T-cell (primary cell): ENCODE data around the gene GFI1B. TPM values are rescaled to one million over a fixed set of nuclear protein-coding genes. Genes with fewer than 3 reads are reported as not detected.

Source experiments
- ATAC-seq, 4 experiments: fragments of 200-7000 bp in 3 of 4; fragments of 150-1000 bp in 1 of 4; cut with Tn5 transposase; replicated peaks in 1 of 4; 1 replicate in 3 of 4; 2 replicates in 1 of 4; pipeline ENCODE4 v1.10.0; 2021; ENCODE audit warnings: moderate library complexity in 3 of 4, mild to moderate bottlenecking in 2 of 4, moderate number of reproducible peaks in 1 of 4
- CTCF ChIA-PET, 2 donors: fragments of 300-600 bp; sonication (Branson Sonifier 250); formaldehyde crosslinking; loops; one replicate each; lab custom pipeline; 2022; ENCODE audit warnings: antibody characterized with exemption in 2 of 2; lab: Charles Lee
- POLR2A ChIA-PET, 2 donors: fragments of 300-600 bp; sonication (Branson Sonifier 250); formaldehyde crosslinking; loops; one replicate each; lab custom pipeline; 2022; ENCODE audit warnings: antibody characterized with exemption in 2 of 2; lab: Charles Lee
- DNase-seq, 35 experiments: peaks; one replicate each; pipeline versions ENCODE4 v3.0.0 to v3.0.0-alpha.2; 2013 to 2023
- H3K27ac ChIP-seq: one replicate; pipeline ENCODE4 v1.5.1; 2013; ENCODE audit warnings: low read length
- H3K27me3 ChIP-seq, 2 experiments: replicated peaks in 1 of 2; 1 replicate in 1 of 2; 2 replicates in 1 of 2; pipeline versions ENCODE4 v1.6.1 to v1.7.0; 2013; ENCODE audit warnings: low read length in 1 of 2, mixed read lengths in 1 of 2; ENCODE audit not compliant: control insufficient read depth in 2 of 2, insufficient read depth in 2 of 2; ENCODE audit errors: extremely low read depth in 1 of 2
- H3K36me3 ChIP-seq, 2 donors: 1 replicate in 1 of 2; 2 replicates in 1 of 2; pipeline versions ENCODE4 v1.6.1 to v1.7.0; 2013; ENCODE audit warnings: low read length in 1 of 2; ENCODE audit not compliant: control insufficient read depth in 2 of 2, insufficient read depth in 1 of 2; ENCODE audit errors: extremely low read depth in 1 of 2
- H3K4me1 ChIP-seq, 2 experiments: 1 replicate in 1 of 2; 2 replicates in 1 of 2; pipeline versions ENCODE4 v1.6.1 to v1.7.0; 2013; ENCODE audit warnings: low read length in 2 of 2, mixed read lengths in 1 of 2; ENCODE audit not compliant: insufficient read depth in 2 of 2, control insufficient read depth in 1 of 2; ENCODE audit errors: extremely low read depth in 1 of 2
- H3K4me3 ChIP-seq, 2 donors: 1 replicate in 1 of 2; 2 replicates in 1 of 2; pipeline versions ENCODE4 v1.5.1 to v1.7.0; 2013; ENCODE audit warnings: mild to moderate bottlenecking in 2 of 2, low read length in 1 of 2, moderate library complexity in 1 of 2; ENCODE audit not compliant: control insufficient read depth in 1 of 2; ENCODE audit errors: extremely low read depth in 1 of 2
- H3K9me3 ChIP-seq: 2 replicates; pipeline ENCODE4 v1.7.0; 2013
- H3K27ac Mint-ChIP-seq, 2 donors: one replicate each; pipeline ENCODE4 v1.8.0; 2020 to 2021; ENCODE audit warnings: mild to moderate bottlenecking in 2 of 2, mixed read lengths in 2 of 2
- H3K27me3 Mint-ChIP-seq, 2 donors: one replicate each; pipeline ENCODE4 v1.8.0; 2021 to 2022; ENCODE audit warnings: mixed read lengths in 2 of 2
- H3K36me3 Mint-ChIP-seq: one replicate; pipeline ENCODE4 v1.8.0; 2021; ENCODE audit warnings: mixed read lengths
- H3K4me1 Mint-ChIP-seq, 3 donors: one replicate each; pipeline ENCODE4 v1.8.0; 2020 to 2022; ENCODE audit warnings: mixed read lengths in 3 of 3, mild to moderate bottlenecking in 1 of 3
- H3K4me3 Mint-ChIP-seq, 3 donors: one replicate each; pipeline ENCODE4 v1.8.0; 2020 to 2022; ENCODE audit warnings: mild to moderate bottlenecking in 3 of 3, mixed read lengths in 3 of 3, moderate library complexity in 3 of 3
- H3K9me3 Mint-ChIP-seq, 3 donors: one replicate each; pipeline ENCODE4 v1.8.0; 2020 to 2022; ENCODE audit warnings: mixed read lengths in 3 of 3
- WGBS: methylation state at CpG from one replicate; pipeline ENCODE4 v1.1.5; 2013; ENCODE audit warnings: missing lambda C conversion rate; ENCODE audit not compliant: insufficient coverage; 5-methylcytosine and 5-hydroxymethylcytosine counted together
- total RNA-seq, 35 experiments: library from RNA in 6 of 35; stranded (reverse) in 6 of 35; fragments of 120-200 nt in 1 of 35; gene quantifications; one replicate each; pipeline versions ENCODE4 v1.2.1 to v1.2.4 and lab custom pipeline; 2013 to 2026

GFI1B gene
- total RNA-seq, 5 donors from 2014 or later (not counting 1 experiment from before 2014, with no cell fraction given): 0.18 to 0.67 (median 0.37) TPM; not detected in 1

DNA sequence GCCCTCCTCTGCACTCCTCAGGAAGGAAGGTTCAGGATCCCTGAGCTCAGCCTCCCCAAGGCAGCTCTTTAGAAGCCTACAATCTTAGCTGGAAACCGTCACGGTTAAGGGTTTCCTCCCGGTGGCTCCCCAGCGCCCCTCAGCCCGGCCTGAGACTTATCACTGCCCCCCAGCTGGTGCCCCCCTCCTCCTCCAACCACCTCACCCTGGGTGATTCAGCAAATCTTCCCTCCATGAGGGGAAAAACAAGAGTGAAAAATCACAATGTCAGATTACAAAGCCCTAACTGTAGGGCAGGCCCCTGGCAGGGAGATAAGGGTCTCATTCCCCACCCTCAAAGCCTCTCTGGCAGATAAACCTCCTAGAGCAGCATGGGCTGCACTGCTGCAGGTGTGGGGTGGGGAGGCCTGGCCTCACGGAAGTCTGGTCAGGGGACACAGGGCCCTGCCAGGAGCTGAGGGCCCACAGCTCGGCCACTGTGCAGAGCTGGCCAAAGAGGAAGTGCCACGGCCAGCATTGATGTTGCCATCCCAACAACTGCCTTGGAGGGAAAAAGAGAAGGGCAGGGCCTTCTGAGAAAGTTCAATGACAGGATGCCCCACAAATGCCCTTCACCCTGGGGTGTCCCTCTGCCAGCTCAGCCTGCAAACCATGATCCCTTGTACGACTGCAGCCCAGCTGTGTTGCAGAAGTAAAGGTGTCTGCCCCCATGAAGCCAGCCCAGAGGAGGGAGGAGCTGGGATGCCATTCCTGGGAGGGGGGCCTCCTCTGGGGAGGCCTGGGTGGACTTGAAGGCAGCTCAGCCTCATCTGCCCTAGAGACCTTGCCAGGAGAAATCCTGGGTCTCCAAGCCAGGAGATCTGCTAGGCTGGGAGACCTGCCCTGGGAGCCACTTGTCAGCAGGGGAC is 25.9 kb downstream of the GFI1B start:
- 30% methylated on average over 6 of the region's 9 CpGs for WGBS
- peaks cover 53 to 72% of the 10 kb centered on the region in 2 donors for H3K27me3 Mint-ChIP-seq
- H3K9me3 Mint-ChIP-seq: no peaks in the 10 kb centered on the region
- H3K4me1 Mint-ChIP-seq: peaks cover 0 to 6% (median 0%) of the 10 kb centered on the region in 3 donors
- CTCF ChIA-PET: no interaction called here
- POLR2A ChIA-PET: no interaction called here
- no peaks in the 10 kb centered on the region for H3K36me3 Mint-ChIP-seq
- no peak for DNase-seq
- peak in 1 of 4 experiments; percentile 24 for ATAC-seq
- Histone ChIP-seq H3K27me3 (peaks cover 0 to 81% of the 10 kb centered on the region in 2 experiments), H3K36me3 (no peaks in the 10 kb centered on the region), H3K4me1 (no peaks in the 10 kb centered on the region), H3K9me3 (no peaks in the 10 kb centered on the region), H3K27ac (no peak overlapping the region), H3K4me3 (no peak overlapping the region)
- no peak overlapping the region for H3K27ac Mint-ChIP-seq
- no peak overlapping the region for H3K4me3 Mint-ChIP-seq

DNA sequence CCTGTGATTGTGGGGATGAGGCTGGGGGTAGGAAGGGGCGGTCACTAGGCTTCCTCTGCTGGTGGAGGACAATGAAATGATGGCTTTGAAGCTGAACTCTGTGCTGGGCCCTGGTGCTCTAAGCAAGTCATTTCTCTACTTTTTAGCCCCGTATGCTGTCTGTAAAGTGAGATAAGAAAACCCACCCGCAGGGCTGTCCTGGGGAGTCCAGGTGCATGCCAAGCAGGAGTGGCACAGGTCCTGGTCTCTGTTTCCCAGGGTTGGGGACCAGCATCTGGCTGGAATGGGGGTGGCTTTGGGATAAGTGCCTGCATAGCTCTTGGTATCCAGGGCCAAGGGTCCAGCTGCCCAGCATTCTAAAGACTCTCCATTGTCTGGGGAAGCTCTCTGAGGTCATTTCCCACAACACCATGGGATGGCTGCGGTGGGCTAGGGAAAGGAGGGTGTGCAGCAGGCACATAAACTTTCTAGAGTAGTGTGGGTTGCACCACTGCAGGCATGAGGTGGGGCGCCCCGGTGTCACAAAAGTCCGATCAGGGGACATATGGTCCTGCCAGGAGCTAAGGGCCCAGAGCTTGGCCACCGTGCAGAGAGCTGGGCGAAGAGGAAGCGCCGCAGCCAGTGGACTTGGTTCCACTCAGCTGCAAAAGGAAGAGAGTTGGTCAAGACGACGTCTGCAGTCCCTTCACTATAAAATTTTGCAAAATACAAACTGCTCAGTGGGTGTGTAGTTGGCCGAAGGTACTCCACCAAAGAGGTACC is 26.7 kb downstream of the GFI1B start:
- peaks cover 0 to 6% (median 0%) of the 10 kb centered on the region in 3 donors for H3K4me1 Mint-ChIP-seq
- WGBS: 77% methylated on average over 10 of the region's 14 CpGs
- no peak overlapping the region for H3K4me3 Mint-ChIP-seq
- Histone ChIP-seq H3K4me3 (no peak overlapping the region), H3K9me3 (no peaks in the 10 kb centered on the region), H3K27ac (no peak overlapping the region), H3K27me3 (peaks cover 0 to 79% of the 10 kb centered on the region in 2 experiments), H3K36me3 (no peaks in the 10 kb centered on the region), H3K4me1 (no peaks in the 10 kb centered on the region)
- peaks cover 56 to 72% of the 10 kb centered on the region in 2 donors for H3K27me3 Mint-ChIP-seq
- ATAC-seq (no peak), DNase-seq (no peak)
- CTCF ChIA-PET: no interaction called here
- H3K36me3 Mint-ChIP-seq: no peaks in the 10 kb centered on the region
- H3K9me3 Mint-ChIP-seq: no peaks in the 10 kb centered on the region
- POLR2A ChIA-PET: no interaction called here
- no peak overlapping the region for H3K27ac Mint-ChIP-seq

DNA sequence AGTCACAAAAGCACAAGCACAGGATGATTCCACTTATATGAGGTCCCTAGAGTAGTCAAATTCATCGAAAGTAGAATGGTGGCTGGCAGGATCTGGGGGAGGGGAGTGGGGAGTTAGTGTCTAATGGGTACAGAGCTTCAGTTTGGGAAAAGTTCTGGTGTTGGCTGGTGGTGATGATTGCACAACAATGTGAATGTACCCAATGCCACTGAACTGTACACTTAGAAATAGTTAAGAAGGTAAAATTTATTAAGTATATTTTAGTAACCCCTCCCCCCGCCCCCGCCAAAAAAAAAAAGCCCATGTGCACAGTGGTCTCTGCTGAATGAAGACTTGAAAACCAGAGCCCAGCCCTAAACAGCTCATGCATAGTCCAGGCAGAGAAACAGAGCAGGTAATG is 27.5 kb downstream of the GFI1B start:
- Histone ChIP-seq H3K9me3 (no peaks in the 10 kb centered on the region), H3K27me3 (peaks cover 0 to 73% of the 10 kb centered on the region in 2 experiments), H3K36me3 (no peaks in the 10 kb centered on the region), H3K4me1 (no peaks in the 10 kb centered on the region), H3K27ac (no peak overlapping the region), H3K4me3 (no peak overlapping the region)
- no peak overlapping the region for H3K4me3 Mint-ChIP-seq
- H3K9me3 Mint-ChIP-seq: no peaks in the 10 kb centered on the region
- WGBS: 78% methylated on average over 1 of the region's 3 CpGs
- peak overlapping the region in 1 of 2 donors; percentile 39 for H3K27ac Mint-ChIP-seq
- peaks cover 50 to 64% of the 10 kb centered on the region in 2 donors for H3K27me3 Mint-ChIP-seq
- H3K4me1 Mint-ChIP-seq: peaks cover 0 to 6% (median 0%) of the 10 kb centered on the region in 3 donors
- no peaks in the 10 kb centered on the region for H3K36me3 Mint-ChIP-seq
- DNase-seq: no peak
- POLR2A ChIA-PET: no interaction called here
- no peak for ATAC-seq
- CTCF ChIA-PET: no interaction called here

DNA sequence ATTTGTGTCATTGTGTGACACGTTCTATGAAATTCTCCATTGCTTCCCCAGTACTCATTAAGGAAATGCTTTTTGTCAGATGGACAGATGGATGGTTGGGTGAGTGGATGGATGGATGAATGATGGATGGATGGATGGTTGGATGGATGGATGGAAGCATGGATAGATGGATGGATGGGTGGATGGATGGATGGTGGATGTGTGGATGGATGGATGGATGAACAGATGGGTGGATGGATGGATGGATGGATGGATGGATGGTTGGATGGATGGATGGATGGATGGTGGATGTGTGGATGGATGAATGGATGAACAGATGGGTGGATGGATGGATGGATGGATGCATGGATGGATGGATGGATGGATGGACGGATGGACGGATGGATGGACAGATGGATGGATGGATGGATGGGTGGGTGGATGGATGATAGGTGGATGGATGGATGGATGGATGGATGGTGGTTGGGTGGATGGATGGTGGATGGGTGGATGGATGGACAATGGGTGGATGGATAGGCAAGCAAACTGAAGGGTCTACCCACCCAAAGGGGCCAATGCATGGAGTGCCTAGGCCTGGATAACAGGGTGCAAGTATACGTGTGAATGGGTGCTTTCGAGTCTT is 28.3 kb downstream of the GFI1B start:
- Histone ChIP-seq H3K4me1 (no peaks in the 10 kb centered on the region), H3K27me3 (peaks cover 0 to 70% of the 10 kb centered on the region in 2 experiments), H3K27ac (no peak overlapping the region), H3K36me3 (no peaks in the 10 kb centered on the region), H3K9me3 (no peaks in the 10 kb centered on the region), H3K4me3 (no peak overlapping the region)
- ATAC-seq (no peak), DNase-seq (no peak)
- no peaks in the 10 kb centered on the region for H3K36me3 Mint-ChIP-seq
- no peaks in the 10 kb centered on the region for H3K9me3 Mint-ChIP-seq
- CTCF ChIA-PET: no interaction called here
- no peak overlapping the region for H3K27ac Mint-ChIP-seq
- POLR2A ChIA-PET: no interaction called here
- 69% methylated on average over 5 of the region's 5 CpGs for WGBS
- peaks cover 0 to 6% (median 0%) of the 10 kb centered on the region in 3 donors for H3K4me1 Mint-ChIP-seq
- peaks cover 49 to 64% of the 10 kb centered on the region in 2 donors for H3K27me3 Mint-ChIP-seq
- no peak overlapping the region for H3K4me3 Mint-ChIP-seq

DNA sequence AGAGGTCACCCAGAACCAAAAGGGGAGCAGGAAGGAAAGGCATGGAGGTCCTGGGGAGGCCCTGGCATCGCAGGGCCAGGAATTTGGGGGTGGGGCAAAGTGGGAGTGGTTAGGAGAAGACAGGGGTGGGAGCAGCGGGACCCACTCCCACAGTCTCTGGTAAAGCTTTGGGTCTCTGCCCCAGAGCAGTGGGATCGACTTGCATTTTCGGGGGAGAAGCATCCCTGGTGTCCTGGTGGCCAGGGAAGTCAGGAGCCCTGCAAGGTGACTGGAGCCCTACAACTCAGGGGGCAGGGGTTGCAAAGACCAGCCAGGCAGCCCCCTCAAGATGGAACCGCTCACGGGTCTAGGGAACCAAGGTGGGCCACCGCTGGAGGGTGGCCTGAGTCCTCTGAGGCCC is 29.9 kb downstream of the GFI1B start:
- ATAC-seq (no peak), DNase-seq (no peak)
- Histone ChIP-seq H3K9me3 (no peaks in the 10 kb centered on the region), H3K4me3 (no peak overlapping the region), H3K36me3 (no peaks in the 10 kb centered on the region), H3K27me3 (peaks cover 0 to 56% of the 10 kb centered on the region in 2 experiments), H3K4me1 (no peaks in the 10 kb centered on the region), H3K27ac (no peak overlapping the region)
- no peak overlapping the region for H3K4me3 Mint-ChIP-seq
- peaks cover 36 to 52% of the 10 kb centered on the region in 2 donors for H3K27me3 Mint-ChIP-seq
- H3K9me3 Mint-ChIP-seq: no peaks in the 10 kb centered on the region
- CTCF ChIA-PET: no interaction called here
- POLR2A ChIA-PET: no interaction called here
- H3K4me1 Mint-ChIP-seq: no peaks in the 10 kb centered on the region
- no peak overlapping the region for H3K27ac Mint-ChIP-seq
- 71% methylated on average over 5 of the region's 7 CpGs for WGBS
- no peaks in the 10 kb centered on the region for H3K36me3 Mint-ChIP-seq

DNA sequence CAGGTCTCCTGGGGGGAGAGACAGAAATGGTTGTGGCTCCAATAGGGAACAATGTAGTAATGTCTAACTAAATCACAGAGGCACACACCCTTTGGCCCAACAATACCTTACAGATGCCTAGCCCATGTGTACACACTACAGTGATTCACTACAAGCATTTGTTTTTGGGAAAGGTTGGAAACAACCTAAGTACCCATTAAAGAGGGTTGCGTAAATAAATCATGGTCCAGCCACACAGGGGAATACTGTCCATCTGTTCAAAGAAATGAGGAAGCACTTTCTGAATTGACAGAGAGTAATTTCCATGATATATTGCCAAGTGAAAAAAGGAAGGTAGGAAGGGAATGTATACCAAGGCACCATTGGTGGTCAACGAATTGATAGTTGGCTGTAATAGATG is 30.3 kb downstream of the GFI1B start:
- Mint-ChIP-seq H3K4me3 (no peak overlapping the region), H3K27me3 (peaks cover 33 to 49% of the 10 kb centered on the region in 2 donors), H3K27ac (no peak overlapping the region), H3K36me3 (no peaks in the 10 kb centered on the region), H3K9me3 (no peaks in the 10 kb centered on the region), H3K4me1 (no peaks in the 10 kb centered on the region)
- ChIA-PET POLR2A (no interaction called here), CTCF (no interaction called here)
- 50% methylated on average over 1 of the region's 2 CpGs for WGBS
- Histone ChIP-seq H3K4me1 (no peaks in the 10 kb centered on the region), H3K27me3 (peaks cover 0 to 52% of the 10 kb centered on the region in 2 experiments), H3K9me3 (no peaks in the 10 kb centered on the region), H3K4me3 (no peak overlapping the region), H3K36me3 (no peaks in the 10 kb centered on the region), H3K27ac (no peak overlapping the region)
- DNase-seq (no peak), ATAC-seq (no peak)
